HG02798 (cell line): ENCODE measurements around the gene ADIRF.
"Not testable (repeated sequence)": the region's sequence is repeated elsewhere in the genome, so short reads cannot be mapped to it uniquely, and the experiment has no call there.

Source experiments
- ATAC-seq: cut with Tn5 transposase; IDR thresholded peaks from one replicate; pipeline ENCODE4 v1.9.1; 2021; ENCODE audit warnings: mild to moderate bottlenecking; ENCODE audit not compliant: unreplicated experiment, poor library complexity

Gene ADIRF

GRCh38 chr10:86968271-86968993 is at the start of gene ADIRF:
Gene ADIRF (plus strand): TSS chr10:86968482. CDS start chr10:86968545, 63 bp downstream.
- ATAC-seq = no peak

- ATAC-seq = no peak
These were observed 45.7 kb upstream of the ADIRF start for GRCh38 chr10:86922553-86922961.

- no peak for ATAC-seq
These were observed 38.6 kb upstream of the ADIRF start for GRCh38 chr10:86929468-86930380.

GRCh38 chr10:86931872-86932271 is 36.4 kb upstream of the ADIRF start:
- ATAC-seq = no peak

- no peak for ATAC-seq
These were observed 35.6 kb upstream of the ADIRF start for GRCh38 chr10:86932674-86933073.

- not testable (repeated sequence) for ATAC-seq
These were observed 34.0 kb upstream of the ADIRF start for GRCh38 chr10:86934162-86934711.

- no peak for ATAC-seq
These were observed 31.4 kb upstream of the ADIRF start for GRCh38 chr10:86936661-86937501.

- no peak for ATAC-seq
These were observed 30.7 kb upstream of the ADIRF start for GRCh38 chr10:86937502-86938154.

- ATAC-seq = no peak
These were observed 30.0 kb upstream of the ADIRF start for GRCh38 chr10:86938260-86938659.

GRCh38 chr10:86940076-86940475 is 28.2 kb upstream of the ADIRF start:
- not testable (repeated sequence) for ATAC-seq

- ATAC-seq = no peak
These were observed 27.6 kb upstream of the ADIRF start for GRCh38 chr10:86940677-86941076.

GRCh38 chr10:86941426-86941825 is 26.9 kb upstream of the ADIRF start:
- ATAC-seq = no peak

GRCh38 chr10:86941991-86942421 is 26.3 kb upstream of the ADIRF start:
- no peak for ATAC-seq

- no peak for ATAC-seq
These were observed 25.6 kb upstream of the ADIRF start for GRCh38 chr10:86942441-86943315.

GRCh38 chr10:86943316-86944030 is 24.8 kb upstream of the ADIRF start:
- ATAC-seq = no peak

GRCh38 chr10:86944031-86944419 is 24.3 kb upstream of the ADIRF start:
- no peak for ATAC-seq

GRCh38 chr10:86944471-86944870 is 23.8 kb upstream of the ADIRF start:
- ATAC-seq = no peak

- no peak for ATAC-seq
These were observed 23.4 kb upstream of the ADIRF start for GRCh38 chr10:86944907-86945306.
